GM12878 (cell line): ENCODE data around the gene FOLR3. TPM values are rescaled to one million over a fixed set of nuclear protein-coding genes. Genes with fewer than 3 reads are reported as not detected.
"Not testable (repeated sequence)": the region's sequence is repeated elsewhere in the genome, so short reads cannot be mapped to it uniquely, and the experiment has no call there.

ENCODE experiments used
- ATAC-seq: fragments of 200-7000 bp; cut with Tn5 transposase; 3 replicates; pipeline ENCODE4 v1.9.1; 2020; ENCODE audit warnings: mild to moderate bottlenecking, moderate library complexity
- BruUV-seq: library from RNA; stranded (reverse); fragments of 400-500 nt; replicated peaks from 2 replicates; lab custom pipeline; 2021; lab: Mats Ljungman, UMichigan
- CTCF ChIA-PET: fragments of 300-600 bp; sonication (Branson Sonifier 250); formaldehyde crosslinking; extraction: SDS; loops from one replicate; lab custom pipeline; 2021; ENCODE audit warnings: inconsistent platforms; lab: Yijun Ruan, JAX
- POLR2A ChIA-PET: fragments of 350-600 bp; formaldehyde crosslinking; extraction: SDS; loops from one replicate; lab custom pipeline; 2021; ENCODE audit warnings: inconsistent platforms; lab: Charles Lee
- RAD21 ChIA-PET: fragments of 300-600 bp; sonication (Branson Sonifier 250); formaldehyde crosslinking; loops from one replicate; lab custom pipeline; 2023; ENCODE audit warnings: antibody characterized with exemption; ENCODE audit not compliant: unreplicated experiment; lab: Charles Lee
- SMC1A ChIA-PET: fragments of 300-600 bp; sonication (Branson Sonifier 250); formaldehyde crosslinking; loops from one replicate; lab custom pipeline; 2023; ENCODE audit not compliant: unreplicated experiment, uncharacterized antibody; lab: Charles Lee
- DNase-seq: peaks from one replicate; pipeline ENCODE4 v3.0.0-alpha.2; 2011; ENCODE audit warnings: low read depth, low spot score
- FAIRE-seq: peaks from 3 replicates; lab custom pipeline; 2011; peaks lifted over from hg19 to GRCh38; lab: Jason Lieb, UNC
- H2AFZ ChIP-seq: 2 replicates; pipeline ENCODE4 v1.6.0; 2011; ENCODE audit warnings: low read depth, low read length, control low read depth; ENCODE audit not compliant: control insufficient read depth
- H3K27ac ChIP-seq: 2 replicates; pipeline ENCODE4 v1.5.1; 2011; ENCODE audit warnings: control low read depth; ENCODE audit not compliant: control insufficient read depth, insufficient read depth
- H3K27me3 ChIP-seq, 2 experiments: replicated peaks in 1 of 2; 2 replicates each; pipeline versions ENCODE4 v1.6.0 to v1.6.1; 2011; ENCODE audit warnings: low read length in 1 of 2; ENCODE audit not compliant: control insufficient read depth in 2 of 2, insufficient read depth in 2 of 2
- H3K36me3 ChIP-seq, 2 experiments: 2 replicates each; pipeline ENCODE4 v1.5.1; 2011; ENCODE audit warnings: low read length in 1 of 2; ENCODE audit not compliant: control insufficient read depth in 2 of 2, insufficient read depth in 2 of 2
- H3K4me1 ChIP-seq: 2 replicates; pipeline ENCODE4 v1.6.1; 2011; ENCODE audit warnings: mild to moderate bottlenecking, low read length, moderate library complexity, mixed read lengths; ENCODE audit not compliant: control insufficient read depth, insufficient read depth
- H3K4me2 ChIP-seq: 2 replicates; pipeline ENCODE4 v1.6.0; 2011; ENCODE audit warnings: control low read depth; ENCODE audit not compliant: control insufficient read depth, insufficient read depth
- H3K4me3 ChIP-seq: fragments of 200-600 bp; sonication (generic); 2 replicates; pipeline ENCODE4 v1.5.1; 2016
- H3K79me2 ChIP-seq: 2 replicates; pipeline ENCODE4 v1.6.0; 2011; ENCODE audit warnings: low read length; ENCODE audit not compliant: control insufficient read depth, insufficient read depth
- H3K9ac ChIP-seq: 2 replicates; pipeline ENCODE4 v1.8.0; 2011; ENCODE audit warnings: low read length, control low read depth, mixed read lengths; ENCODE audit not compliant: control insufficient read depth, insufficient read depth
- H3K9me3 ChIP-seq: replicated peaks from 3 replicates; pipeline ENCODE4 v1.5.1; 2011; ENCODE audit warnings: mild to moderate bottlenecking, low read length; ENCODE audit not compliant: control insufficient read depth, insufficient read depth
- H4K20me1 ChIP-seq: 2 replicates; pipeline ENCODE4 v1.6.0; 2011; ENCODE audit not compliant: control insufficient read depth, insufficient read depth
- CHD2 ChIP-seq: IDR thresholded peaks from 2 replicates; pipeline ENCODE4 v1.6.1; 2011; ENCODE audit warnings: low read depth, low read length, improper control_type of control experiment, borderline replicate concordance
- PAX8 ChIP-seq: fragments of 450-650 bp; IDR thresholded peaks from 2 replicates; pipeline ENCODE4 v1.6.1; 2017; ENCODE audit warnings: mild to moderate bottlenecking, moderate library complexity
- ZBTB11 ChIP-seq: fragments of 450-650 bp; formaldehyde crosslinking; IDR thresholded peaks from 2 replicates; pipeline ENCODE4 v1.5.0; 2022; ENCODE audit warnings: mild to moderate bottlenecking, missing genetic modification characterization
- ZNF24 ChIP-seq: fragments of 450-650 bp; IDR thresholded peaks from 2 replicates; pipeline ENCODE4 v1.6.1; 2017; ENCODE audit warnings: antibody characterized with exemption, mild to moderate bottlenecking
- WGBS: methylation state at CpG from one replicate; pipeline ENCODE4 v1.1.6; 2016; ENCODE audit warnings: low lambda C conversion rate; ENCODE audit not compliant: insufficient replicate concordance, insufficient coverage; ENCODE audit errors: missing lambda C conversion rate; 5-methylcytosine and 5-hydroxymethylcytosine counted together
- in situ Hi-C: fragments of 300-500 bp; cut with MboI; formaldehyde crosslinking; loops from 9 replicates; pipeline ENCODE4 v1.14.3; 2018; ENCODE audit warnings: mixed read lengths
- intact Hi-C: fragments of 100-400 bp; cut with micrococcal nuclease; formaldehyde crosslinking; loops from one replicate; pipeline ENCODE4 v1.14.2; 2022; ENCODE audit not compliant: unreplicated experiment
- polyA plus RNA-seq, 11 experiments: library from polyadenylated mRNA; depleted of rRNA in 4 of 11; unstranded in 6 of 11; stranded (reverse) in 5 of 11; fragments of >200 nt; fragmentation: Nextera tagmentation in 4 of 11; fragmentation: Illumina TruSeq in 1 of 11; extraction: Ambion mirVana in 4 of 11; extraction: Trizol in 1 of 11; gene quantifications; 1 replicate in 1 of 11; 2 replicates in 10 of 11; pipeline versions ENCODE4 v1.2.1 to v1.2.3, GENCODE V29; 2011 to 2016; ENCODE audit warnings: inconsistent platforms in 2 of 11, missing spikeins in 2 of 11, low read depth in 1 of 11
- total RNA-seq, 4 experiments: library from RNA; depleted of rRNA in 3 of 4; stranded (reverse); fragments of >200 nt in 3 of 4; fragmentation: Illumina TruSeq in 1 of 4; extraction: Trizol in 1 of 4; gene quantifications; 2 replicates each; pipeline versions ENCODE4 v1.2.1 to v1.2.3, GENCODE V29; 2013 to 2021

The FOLR3 gene
- total and polyA plus RNA-seq, 10 of the 15 experiments (the other 5 are each of a cell fraction or from before 2014, with no cell fraction given): not detected

- no peaks in the 10 kb centered on the region; a peak in 1 of 4 replicates for H3K27me3 ChIP-seq
- in situ Hi-C loops (no loop called here), intact Hi-C loops (no loop called here)
- no peaks in the 10 kb centered on the region for H3K79me2 ChIP-seq
- WGBS: 0% methylated on average over 4 of the region's 4 CpGs
- DNase-seq: no peak
- FAIRE-seq: no peak
- ChIA-PET SMC1A (interaction anchor here (1.7 kb wide), 1 partner anchor 13 kb away, joined by 5 read pairs; no protein-coding TSS in a partner anchor), POLR2A (no interaction called here), RAD21 (interaction anchor here (0.9 to 1.1 kb wide), 2 partner anchors 235 to 275 kb away, joined by 3 read pairs; no protein-coding TSS in a partner anchor), CTCF (interaction anchor here (0.7 to 1.8 kb wide), 4 partner anchors 12 to 235 kb away, joined by 3 to 7 read pairs (median 4); no protein-coding TSS in a partner anchor)
- H3K9ac ChIP-seq: no peak overlapping the region
- no peak for ATAC-seq
- H3K9me3 ChIP-seq: no peaks in the 10 kb centered on the region
- no peak for TF ChIP-seq CHD2
- no peak for TF ChIP-seq ZBTB11 (CRISPR knock-in tag)
- no peak for TF ChIP-seq PAX8
- TF ChIP-seq ZNF24: no peak
- H3K36me3 ChIP-seq: no peaks in the 10 kb centered on the region
- H2AFZ ChIP-seq: no peak overlapping the region
- H4K20me1 ChIP-seq: no peaks in the 10 kb centered on the region
- H3K4me2 ChIP-seq: no peak overlapping the region
- BruUV-seq: no TSS peak
- H3K4me1 ChIP-seq: peaks cover 5% of the 10 kb centered on the region; the same call in 1 of the 2 replicates
- H3K4me3 ChIP-seq: no peak overlapping the region
- no peak overlapping the region for H3K27ac ChIP-seq
These were observed 44.4 kb downstream of the FOLR3 start for GRCh38 chr11:72179804-72180396.

GRCh38 chr11:72180892-72181552, 45.5 kb downstream of the FOLR3 start:
- POLR2A ChIA-PET, intact Hi-C loops, H3K4me3 ChIP-seq, in situ Hi-C loops, H4K20me1 ChIP-seq, H3K79me2 ChIP-seq, DNase-seq, H3K9me3 ChIP-seq, H3K27me3 ChIP-seq, H3K27ac ChIP-seq, H3K36me3 ChIP-seq, H3K4me2 ChIP-seq, H3K4me1 ChIP-seq, BruUV-seq, H3K9ac ChIP-seq, H2AFZ ChIP-seq, SMC1A ChIA-PET, ATAC-seq: not testable (repeated sequence)
- RAD21 ChIA-PET: interaction anchor here (1.1 to 1.3 kb wide), 2 partner anchors 157 to 234 kb away, joined by 3 to 5 read pairs; no protein-coding TSS in a partner anchor
- CTCF ChIA-PET: interaction anchor here (0.7 to 1.6 kb wide), 3 partner anchors 14 to 57 kb away, joined by 3 to 6 read pairs (median 4); no protein-coding TSS in a partner anchor
- 45% methylated on average over 7 of the region's 7 CpGs for WGBS
- peak; percentile 68 for FAIRE-seq
